Adrenal gland (tissue), 12 donors: ENCODE results near the gene ENPP3. TPM values are rescaled to one million over a fixed set of nuclear protein-coding genes. Genes with fewer than 3 reads are reported as not detected.

ENCODE experiments used
- DNase-seq, 7 donors: peaks; one replicate each; pipeline ENCODE4 v3.0.0-alpha.2; 2019 to 2020
- H3K27ac ChIP-seq, 5 donors: fragments of 200-600 bp; sonication (generic) in 4 of 5; 1 replicate in 3 of 5; 2 replicates in 2 of 5; pipeline versions ENCODE4 v1.5.1 to v1.8.0; 2016 to 2020; ENCODE audit warnings: mild to moderate bottlenecking in 1 of 5
- H3K27me3 ChIP-seq: fragments of 200-600 bp; 2 replicates; pipeline ENCODE4 v1.8.0; 2021
- H3K36me3 ChIP-seq, 2 donors: fragments of 200-600 bp; replicated peaks in 1 of 2; 1 replicate in 1 of 2; 2 replicates in 1 of 2; pipeline versions ENCODE4 v1.5.1 to v1.8.0; 2018 to 2022
- H3K4me1 ChIP-seq, 2 donors: fragments of 200-600 bp; replicated peaks in 1 of 2; 1 replicate in 1 of 2; 2 replicates in 1 of 2; pipeline versions ENCODE4 v1.5.1 to v1.8.0; 2018 to 2021
- H3K4me3 ChIP-seq, 4 donors: fragments of 200-600 bp; sonication (generic) in 3 of 4; one replicate each; pipeline ENCODE4 v1.5.1; 2016 to 2018
- H3K9me3 ChIP-seq, 3 donors: fragments of 200-600 bp; sonication (generic) in 1 of 3; replicated peaks in 1 of 3; 1 replicate in 2 of 3; 2 replicates in 1 of 3; pipeline versions ENCODE4 v1.5.1 to v1.8.0; 2016 to 2021
- POLR2A ChIP-seq, 2 donors: fragments of 450-650 bp; IDR thresholded peaks; one replicate each; pipeline ENCODE4 v1.6.1; 2017; ENCODE audit warnings: antibody characterized with exemption in 2 of 2, mild to moderate bottlenecking in 2 of 2, moderate library complexity in 1 of 2
- WGBS, 4 donors: extraction: QIAGEN DNeasy Blood & Tissue Kit in 2 of 4; methylation state at CpG; one replicate each; pipeline versions ENCODE4 v1.1.5 to v1.1.7; 2013 to 2017; 5-methylcytosine and 5-hydroxymethylcytosine counted together
- intact Hi-C, 2 donors: fragments of 100-400 bp; cut with DNase I; formaldehyde crosslinking; loops; one replicate each; pipeline versions ENCODE4 v1.14.1 to v1.15.0; 2022 to 2023
- polyA plus RNA-seq, 3 donors: library from polyadenylated mRNA; stranded (reverse); fragments of 200-250 nt in 2 of 3; fragments of 350-450 nt in 1 of 3; fragmentation: Illumina TruSeq in 1 of 3; extraction: RNeasy Lipid Tissue Mini Kit (QIAGEN cat#74804) in 1 of 3; gene quantifications; one replicate each; pipeline ENCODE4 v1.2.3, GENCODE V29; 2013 to 2014
- total RNA-seq, 9 donors: library from RNA; depleted of rRNA in 4 of 9; stranded (reverse); fragments of >200 nt in 4 of 9; fragments of 120-200 nt in 1 of 9; fragmentation: NEBNext Ultra II Directional in 1 of 9; extraction: Animal tissue kit (Norgen Biotek cat#: 25700) in 1 of 9; gene quantifications; one replicate each; pipeline versions ENCODE4 v1.1.0 to v1.2.4, GENCODE V29; 2013 to 2023
- TF ChIP-seq, protein P1 (sequence below), 6 experiments: fragments of 450-650 bp in 4 of 6; fragments of 200-600 bp in 2 of 6; sonication (generic) in 1 of 6; IDR thresholded peaks; 1 replicate in 5 of 6; 2 replicates in 1 of 6; pipeline versions ENCODE4 v1.5.1 to v1.8.0; 2016 to 2021; ENCODE audit warnings: antibody characterized with exemption in 6 of 6, mild to moderate bottlenecking in 2 of 6, moderate library complexity in 1 of 6
- donor health status: healthy with polysubstance abuse.
- donor health status: Bipolar disorder and iron deficiency.
- donor health status: DM: yes; HTN: yes; CAD: no.
- donor health status: DM: no; HTN: no; CAD: no.
- donor health status: DM: no; HTN: no; CAD: no.
- donor health status: DM: yes; HTN: yes; CAD: no.

Gene ENPP3
- total and polyA plus RNA-seq, 12 donors = 4.9 to 69.7 (median 11.8) TPM

DNA sequence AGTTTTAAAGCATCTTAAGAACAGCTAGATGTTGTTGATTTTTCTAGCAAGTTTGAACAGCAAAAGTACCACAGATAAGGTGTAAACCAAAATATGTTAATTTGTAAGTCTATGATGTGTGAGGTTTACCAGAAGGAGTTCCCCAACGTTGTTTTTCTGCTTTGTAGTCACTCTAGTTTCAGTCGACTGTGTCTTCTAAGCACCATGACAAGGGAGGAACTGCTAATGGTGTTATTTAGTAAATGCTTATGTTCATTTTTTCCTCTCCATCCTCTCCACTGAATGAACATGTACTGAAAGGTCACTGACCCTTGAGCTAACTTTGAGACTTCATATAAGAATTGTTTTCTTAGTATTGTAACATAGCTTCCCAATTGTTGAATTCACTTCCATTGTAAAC is 3.0 kb downstream of the ENPP3 start:
- Histone ChIP-seq H3K27me3 (no peaks in the 10 kb centered on the region), H3K4me3 (no peak overlapping the region), H3K9me3 (no peaks in the 10 kb centered on the region), H3K27ac (no peak overlapping the region), H3K4me1 (peaks cover 6 to 8% of the 10 kb centered on the region in 2 donors), H3K36me3 (no peaks in the 10 kb centered on the region)
- no peak for DNase-seq
- TF ChIP-seq, protein P1, sequence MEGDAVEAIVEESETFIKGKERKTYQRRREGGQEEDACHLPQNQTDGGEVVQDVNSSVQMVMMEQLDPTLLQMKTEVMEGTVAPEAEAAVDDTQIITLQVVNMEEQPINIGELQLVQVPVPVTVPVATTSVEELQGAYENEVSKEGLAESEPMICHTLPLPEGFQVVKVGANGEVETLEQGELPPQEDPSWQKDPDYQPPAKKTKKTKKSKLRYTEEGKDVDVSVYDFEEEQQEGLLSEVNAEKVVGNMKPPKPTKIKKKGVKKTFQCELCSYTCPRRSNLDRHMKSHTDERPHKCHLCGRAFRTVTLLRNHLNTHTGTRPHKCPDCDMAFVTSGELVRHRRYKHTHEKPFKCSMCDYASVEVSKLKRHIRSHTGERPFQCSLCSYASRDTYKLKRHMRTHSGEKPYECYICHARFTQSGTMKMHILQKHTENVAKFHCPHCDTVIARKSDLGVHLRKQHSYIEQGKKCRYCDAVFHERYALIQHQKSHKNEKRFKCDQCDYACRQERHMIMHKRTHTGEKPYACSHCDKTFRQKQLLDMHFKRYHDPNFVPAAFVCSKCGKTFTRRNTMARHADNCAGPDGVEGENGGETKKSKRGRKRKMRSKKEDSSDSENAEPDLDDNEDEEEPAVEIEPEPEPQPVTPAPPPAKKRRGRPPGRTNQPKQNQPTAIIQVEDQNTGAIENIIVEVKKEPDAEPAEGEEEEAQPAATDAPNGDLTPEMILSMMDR (IDR thresholded peaks at IDR 0.05) = no peak
- no peak for TF ChIP-seq POLR2A (IDR thresholded peaks at IDR 0.05)
- intact Hi-C loops = no loop called here
- 70 to 79% (median 75%) methylated on average over 2 of the region's 2 CpGs for WGBS, 4 donors

DNA sequence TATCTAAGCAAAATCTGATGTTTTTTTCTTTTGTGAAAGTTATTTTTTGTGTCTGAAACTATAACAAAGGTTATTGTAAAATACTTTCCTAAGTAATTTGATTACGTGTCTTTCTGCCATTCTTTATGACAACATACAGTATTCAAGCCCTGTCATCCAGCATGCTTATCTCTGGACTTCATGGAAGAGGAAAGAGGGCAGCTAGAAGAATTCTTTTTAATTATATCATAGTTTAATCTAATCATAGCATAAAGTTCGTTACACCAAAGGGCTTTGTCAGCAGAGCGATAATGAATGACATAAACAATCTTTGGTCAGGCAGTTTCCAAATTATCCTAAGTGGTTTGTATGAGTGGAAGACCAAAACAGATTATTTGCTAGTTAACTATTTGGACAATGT is 3.5 kb downstream of the ENPP3 start:
- no peaks in the 10 kb centered on the region for H3K27me3 ChIP-seq
- DNase-seq = no peak
- no peaks in the 10 kb centered on the region for H3K9me3 ChIP-seq
- H3K27ac ChIP-seq = no peak overlapping the region
- H3K4me1 ChIP-seq = peaks cover 6 to 8% of the 10 kb centered on the region in 2 donors
- intact Hi-C loops = no loop called here
- TF ChIP-seq, protein P1 (IDR thresholded peaks at IDR 0.05) = no peak
- no peak for TF ChIP-seq POLR2A (IDR thresholded peaks at IDR 0.05)
- no peaks in the 10 kb centered on the region for H3K36me3 ChIP-seq
- WGBS, 4 donors = 80 to 84% (median 82%) methylated on average over 3 of the region's 3 CpGs
- no peak overlapping the region for H3K4me3 ChIP-seq

DNA sequence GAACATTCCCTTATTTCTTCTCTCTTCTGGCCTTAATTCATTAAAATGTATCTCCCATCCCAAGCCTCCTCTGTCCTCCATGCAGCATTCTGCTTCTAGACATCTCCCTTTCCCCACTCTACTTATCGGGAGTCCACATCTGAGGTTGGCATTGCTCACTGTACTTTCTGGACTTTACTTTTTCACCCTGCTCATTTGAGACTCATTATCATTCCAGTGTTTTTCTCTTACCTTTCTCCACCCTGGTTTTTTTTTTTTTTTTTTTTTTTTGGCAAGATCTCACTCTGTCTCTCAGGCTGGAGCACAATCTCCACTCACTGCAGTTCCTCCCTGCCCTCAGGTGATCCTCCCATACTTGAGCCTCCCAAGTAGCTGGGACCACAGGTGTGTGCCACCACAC is 4.5 kb downstream of the ENPP3 start:
- Histone ChIP-seq H3K27me3 (no peaks in the 10 kb centered on the region), H3K36me3 (no peaks in the 10 kb centered on the region), H3K4me3 (no peak overlapping the region), H3K27ac (no peak overlapping the region), H3K4me1 (peaks cover 6 to 8% of the 10 kb centered on the region in 2 donors), H3K9me3 (no peaks in the 10 kb centered on the region)
- TF ChIP-seq, protein P1 (IDR thresholded peaks at IDR 0.05) = no peak
- TF ChIP-seq POLR2A (IDR thresholded peaks at IDR 0.05) = no peak
- 94 to 98% (median 96%) methylated on average over 1 of the region's 1 CpG for WGBS, 4 donors
- DNase-seq = no peak
- intact Hi-C loops = no loop called here

DNA sequence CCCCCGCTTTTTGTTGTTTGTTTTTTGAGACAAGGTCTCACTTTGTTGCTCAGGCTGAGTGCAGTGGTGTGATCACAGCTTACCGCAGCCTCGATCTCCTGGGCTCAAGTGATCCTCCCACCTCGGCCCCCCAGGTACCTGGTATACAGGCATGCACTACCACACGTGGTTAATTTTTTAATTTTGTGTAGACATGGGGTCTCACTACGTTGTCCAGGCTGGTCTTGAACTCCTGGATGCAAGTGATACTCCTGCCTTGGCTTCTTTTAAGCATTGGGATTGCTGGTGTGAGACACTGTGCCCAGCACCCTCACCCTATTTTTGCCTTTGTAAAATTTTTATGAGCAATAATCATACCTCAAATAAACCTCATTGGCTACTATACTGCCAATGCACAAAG is 5.5 kb downstream of the ENPP3 start:
- no peaks in the 10 kb centered on the region for H3K9me3 ChIP-seq
- intact Hi-C loops = no loop called here
- H3K27me3 ChIP-seq = no peaks in the 10 kb centered on the region
- H3K36me3 ChIP-seq = no peaks in the 10 kb centered on the region
- H3K27ac ChIP-seq = peak overlapping the region in 3 of 5 donors; percentile 7 to 56 (median 55)
- TF ChIP-seq, protein P1 (IDR thresholded peaks at IDR 0.05) = no peak
- TF ChIP-seq POLR2A (IDR thresholded peaks at IDR 0.05) = no peak
- no peak overlapping the region for H3K4me3 ChIP-seq
- DNase-seq = no peak
- H3K4me1 ChIP-seq = peaks cover 6 to 8% of the 10 kb centered on the region in 2 donors
- WGBS, 4 donors = 84 to 93% (median 89%) methylated on average over 6 of the region's 6 CpGs
